ENCODE data around the gene VAV3. TPM values are rescaled to one million over a fixed set of nuclear protein-coding genes. Genes with fewer than 3 reads are reported as not detected.
A peak's percentile ranks its signal among the peaks of the same experiment; 100 is the strongest.

The VAV3 gene
- total RNA-seq, 1 donor from 2014 or later = 159 TPM

DNA sequence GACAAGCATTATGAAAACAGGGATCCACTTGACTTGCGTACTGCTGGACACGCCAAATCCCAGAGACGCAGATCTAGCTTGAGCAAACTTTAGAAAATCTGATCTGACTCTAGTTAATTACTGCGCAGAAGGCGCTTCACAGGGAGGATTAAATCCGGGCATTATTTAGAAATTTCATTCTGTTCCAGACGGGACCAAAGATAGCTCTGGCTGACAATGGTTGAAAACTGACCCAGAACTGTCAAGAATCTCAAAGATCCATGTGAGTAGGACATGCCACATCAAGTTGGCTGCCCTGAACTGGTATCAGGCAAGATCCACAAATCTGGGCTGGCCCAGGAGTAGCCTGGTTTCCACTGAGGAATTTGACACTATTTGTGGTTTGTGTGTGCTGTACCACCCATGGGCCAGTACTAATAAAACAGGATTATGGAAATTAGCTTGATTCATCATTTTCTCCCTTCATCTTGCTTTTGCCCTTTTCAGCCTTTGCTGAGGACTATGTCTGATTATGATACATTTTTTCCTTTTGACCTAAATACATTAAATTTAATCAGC lies 171.0 kb downstream of the VAV3 start:
- no peak for DNase-seq (ENCODE audit: low spot score)
- Mint-ChIP-seq H3K27ac (ENCODE audit: unreplicated experiment) (no peak overlapping the region), H3K4me3 (ENCODE audit: unreplicated experiment) (no peak overlapping the region), H3K4me1 (ENCODE audit: unreplicated experiment) (peaks cover 45% of the 10 kb centered on the region), H3K9me3 (ENCODE audit: unreplicated experiment) (no peaks in the 10 kb centered on the region), H3K27me3 (ENCODE audit: unreplicated experiment) (peaks cover 5% of the 10 kb centered on the region), H3K36me3 (ENCODE audit: low read depth, unreplicated experiment) (no peaks in the 10 kb centered on the region)
- TF ChIP-seq, protein P1, sequence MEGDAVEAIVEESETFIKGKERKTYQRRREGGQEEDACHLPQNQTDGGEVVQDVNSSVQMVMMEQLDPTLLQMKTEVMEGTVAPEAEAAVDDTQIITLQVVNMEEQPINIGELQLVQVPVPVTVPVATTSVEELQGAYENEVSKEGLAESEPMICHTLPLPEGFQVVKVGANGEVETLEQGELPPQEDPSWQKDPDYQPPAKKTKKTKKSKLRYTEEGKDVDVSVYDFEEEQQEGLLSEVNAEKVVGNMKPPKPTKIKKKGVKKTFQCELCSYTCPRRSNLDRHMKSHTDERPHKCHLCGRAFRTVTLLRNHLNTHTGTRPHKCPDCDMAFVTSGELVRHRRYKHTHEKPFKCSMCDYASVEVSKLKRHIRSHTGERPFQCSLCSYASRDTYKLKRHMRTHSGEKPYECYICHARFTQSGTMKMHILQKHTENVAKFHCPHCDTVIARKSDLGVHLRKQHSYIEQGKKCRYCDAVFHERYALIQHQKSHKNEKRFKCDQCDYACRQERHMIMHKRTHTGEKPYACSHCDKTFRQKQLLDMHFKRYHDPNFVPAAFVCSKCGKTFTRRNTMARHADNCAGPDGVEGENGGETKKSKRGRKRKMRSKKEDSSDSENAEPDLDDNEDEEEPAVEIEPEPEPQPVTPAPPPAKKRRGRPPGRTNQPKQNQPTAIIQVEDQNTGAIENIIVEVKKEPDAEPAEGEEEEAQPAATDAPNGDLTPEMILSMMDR (IDR thresholded peaks at IDR 0.05; ENCODE audit: unreplicated experiment) = no peak

DNA sequence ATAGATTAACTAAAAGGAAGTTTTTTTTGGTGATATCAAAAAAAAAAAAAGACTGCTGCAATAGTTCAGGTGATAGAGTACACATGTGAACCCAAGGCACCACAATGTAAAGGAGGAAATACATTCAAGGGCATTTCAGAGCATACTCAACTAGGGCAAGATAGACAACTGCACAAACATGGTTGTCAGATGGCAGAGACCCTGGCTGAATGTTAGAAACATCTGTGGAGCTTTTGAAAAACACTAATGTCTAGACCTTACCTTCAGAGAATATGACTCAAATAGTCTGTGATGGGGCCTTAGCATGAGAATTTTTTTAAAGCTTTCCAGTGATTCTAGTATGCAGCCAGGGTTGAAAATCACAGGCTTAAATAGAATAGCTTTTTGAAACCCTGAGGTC lies 173.6 kb downstream of the VAV3 start:
- no peak for DNase-seq (ENCODE audit: low spot score)
- H3K4me3 Mint-ChIP-seq (ENCODE audit: unreplicated experiment) = no peak overlapping the region
- H3K36me3 Mint-ChIP-seq (ENCODE audit: low read depth, unreplicated experiment) = peaks cover 5% of the 10 kb centered on the region
- peaks cover 71% of the 10 kb centered on the region for H3K4me1 Mint-ChIP-seq (ENCODE audit: unreplicated experiment)
- no peak overlapping the region for H3K27ac Mint-ChIP-seq (ENCODE audit: unreplicated experiment)
- TF ChIP-seq, protein P1 (IDR thresholded peaks at IDR 0.05; ENCODE audit: unreplicated experiment) = no peak
- no peaks in the 10 kb centered on the region for H3K9me3 Mint-ChIP-seq (ENCODE audit: unreplicated experiment)
- H3K27me3 Mint-ChIP-seq (ENCODE audit: unreplicated experiment) = peaks cover 7% of the 10 kb centered on the region

DNA sequence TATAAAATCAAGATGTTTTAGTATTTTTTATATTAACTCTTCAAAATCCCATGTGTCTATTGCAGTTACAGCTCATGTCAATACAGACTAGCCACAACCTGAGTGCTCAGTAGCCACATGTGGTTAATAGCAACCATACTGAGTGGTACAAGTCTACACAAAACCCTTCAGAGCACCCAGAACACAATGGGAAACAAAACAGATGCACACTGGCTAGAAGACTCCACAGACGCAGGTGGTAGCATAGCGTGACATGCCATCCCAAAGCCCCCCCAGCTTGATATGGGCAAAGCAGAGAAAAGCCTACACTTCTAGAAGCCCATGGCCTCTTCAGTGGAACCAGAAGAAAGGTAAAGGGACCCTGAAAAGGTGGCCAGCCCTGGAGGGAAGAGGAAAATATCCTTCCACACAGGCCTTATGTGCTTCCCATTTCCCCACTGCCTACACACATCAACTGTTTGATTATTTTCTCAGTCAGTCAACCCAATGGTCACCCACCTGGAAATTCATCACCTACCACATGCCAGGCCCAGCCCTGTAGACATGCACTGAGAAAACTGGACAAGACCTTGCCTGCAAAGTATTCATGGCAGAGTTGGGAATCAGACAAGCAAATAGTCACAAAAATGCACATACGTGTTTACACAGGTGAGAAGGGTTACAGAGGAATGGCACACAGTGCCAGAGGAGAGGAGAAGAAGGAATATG lies 175.0 kb downstream of the VAV3 start:
- Mint-ChIP-seq H3K4me1 (ENCODE audit: unreplicated experiment) (peaks cover 71% of the 10 kb centered on the region), H3K27ac (ENCODE audit: unreplicated experiment) (no peak overlapping the region), H3K36me3 (ENCODE audit: low read depth, unreplicated experiment) (peaks cover 5% of the 10 kb centered on the region), H3K4me3 (ENCODE audit: unreplicated experiment) (peak overlapping the region; percentile 56), H3K27me3 (ENCODE audit: unreplicated experiment) (peaks cover 7% of the 10 kb centered on the region), H3K9me3 (ENCODE audit: unreplicated experiment) (no peaks in the 10 kb centered on the region)
- DNase-seq (ENCODE audit: low spot score) = no peak
- TF ChIP-seq, protein P1 (IDR thresholded peaks at IDR 0.05; ENCODE audit: unreplicated experiment) = no peak

DNA sequence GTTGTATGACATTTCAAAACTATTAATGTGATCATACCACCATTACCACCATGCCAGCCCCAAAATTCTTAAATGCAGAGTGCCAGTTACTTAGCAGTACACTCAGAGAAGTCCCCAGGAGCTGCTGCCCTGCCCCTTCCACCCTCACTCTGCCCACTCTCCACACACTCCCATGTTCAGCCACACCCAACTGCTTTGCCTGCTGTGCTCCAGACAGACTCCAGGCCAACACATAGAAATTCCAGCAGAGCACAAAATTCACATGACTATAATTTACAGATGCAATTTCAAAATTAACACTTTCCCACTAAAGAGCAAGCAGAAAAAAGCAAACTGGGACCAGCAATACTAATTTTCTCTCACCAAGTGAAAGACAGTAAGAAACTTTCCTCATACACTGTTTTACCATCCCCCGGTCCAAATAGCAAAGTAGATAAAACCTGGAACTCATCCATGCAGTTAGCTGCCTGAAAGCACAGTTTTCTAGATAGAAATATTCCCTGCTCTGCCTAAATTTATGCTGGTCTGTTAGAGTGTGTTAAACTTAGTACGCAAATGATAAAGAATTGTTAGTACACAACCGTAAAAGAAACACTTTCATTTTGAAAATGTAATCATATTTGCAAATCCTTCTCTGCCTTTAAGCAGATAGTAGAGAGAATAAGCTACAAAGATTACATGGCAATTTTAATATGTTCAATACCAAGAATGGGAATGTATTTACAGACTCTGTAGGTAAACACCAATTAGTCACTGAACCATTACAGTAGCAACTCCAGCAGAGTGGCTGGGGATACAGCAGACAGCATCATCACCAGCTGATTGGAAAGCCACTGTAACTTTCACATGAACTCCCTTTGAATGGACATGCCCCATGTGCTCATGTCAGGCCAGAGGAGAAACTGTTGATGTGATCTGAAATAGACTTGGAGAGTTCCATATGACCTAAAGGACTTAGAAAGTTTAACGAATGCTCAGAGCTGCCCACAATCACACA lies 176.5 kb downstream of the VAV3 start:
- H3K27me3 Mint-ChIP-seq (ENCODE audit: unreplicated experiment) = peaks cover 7% of the 10 kb centered on the region
- H3K36me3 Mint-ChIP-seq (ENCODE audit: low read depth, unreplicated experiment) = peaks cover 5% of the 10 kb centered on the region

More for the DNA sequence above, 176.5 kb downstream of the VAV3 start:
- peak overlapping the region; percentile 6 for H3K4me3 Mint-ChIP-seq (ENCODE audit: unreplicated experiment)
- TF ChIP-seq, protein P1 (IDR thresholded peaks at IDR 0.05; ENCODE audit: unreplicated experiment) = no peak
- H3K4me1 Mint-ChIP-seq (ENCODE audit: unreplicated experiment) = peaks cover 66% of the 10 kb centered on the region
- peak overlapping the region; percentile 32 for H3K27ac Mint-ChIP-seq (ENCODE audit: unreplicated experiment)
- DNase-seq (ENCODE audit: low spot score) = no peak
- H3K9me3 Mint-ChIP-seq (ENCODE audit: unreplicated experiment) = no peaks in the 10 kb centered on the region

All from endothelial cell (in vitro differentiated cells).